Endothelial cell of umbilical vein (primary cell): ENCODE data around the gene PKNOX2. TPM values are rescaled to one million over a fixed set of nuclear protein-coding genes. Genes with fewer than 3 reads are reported as not detected.

Source experiments
- BruUV-seq: library from RNA; stranded (reverse); fragments of 400-500 nt; replicated peaks from 2 replicates; lab custom pipeline; 2021; lab: Mats Ljungman, UMichigan
- CTCF ChIA-PET: fragments of 300-600, 350-600 bp; sonication (Branson Sonifier 250); formaldehyde crosslinking; loops from one replicate; lab custom pipeline; 2021; ENCODE audit warnings: antibody characterized with exemption, inconsistent platforms; lab: Charles Lee
- POLR2A ChIA-PET: fragments of 300-600, 350-600 bp; sonication (Branson Sonifier 250); formaldehyde crosslinking; loops from one replicate; lab custom pipeline; 2021; ENCODE audit warnings: antibody characterized with exemption, inconsistent platforms; lab: Charles Lee
- DNase-seq: peaks from one replicate; pipeline ENCODE4 v3.0.0-alpha.2; 2011; ENCODE audit warnings: low read depth, low spot score
- FAIRE-seq: peaks from 2 replicates; lab custom pipeline; 2011; peaks lifted over from hg19 to GRCh38; lab: Jason Lieb, UNC
- H2AFZ ChIP-seq: 2 replicates; pipeline ENCODE4 v1.6.0; 2012; ENCODE audit warnings: low read depth, low read length, control low read depth, inconsistent platforms
- H3K27ac ChIP-seq: 2 replicates; pipeline ENCODE4 v1.5.1; 2011; ENCODE audit warnings: low read depth, mild to moderate bottlenecking, control low read depth, low read length, moderate library complexity; ENCODE audit not compliant: insufficient read depth
- H3K27me3 ChIP-seq, 2 experiments: 2 replicates each; pipeline versions ENCODE4 v1.6.0 to v1.6.1; 2011; ENCODE audit warnings: low read length in 2 of 2, mixed read lengths in 1 of 2; ENCODE audit not compliant: control insufficient read depth in 2 of 2, insufficient read depth in 2 of 2
- H3K36me3 ChIP-seq, 2 experiments: 2 replicates in 1 of 2; 3 replicates in 1 of 2; pipeline ENCODE4 v1.5.1; 2011; ENCODE audit warnings: low read length in 2 of 2, mild to moderate bottlenecking in 1 of 2, moderate library complexity in 1 of 2; ENCODE audit not compliant: control insufficient read depth in 2 of 2, insufficient read depth in 2 of 2; ENCODE audit errors: extremely low read depth in 1 of 2
- H3K4me1 ChIP-seq: 3 replicates; pipeline ENCODE4 v1.5.1; 2011; ENCODE audit warnings: mild to moderate bottlenecking, low read length; ENCODE audit not compliant: control insufficient read depth, insufficient read depth; ENCODE audit errors: extremely low read depth
- H3K4me2 ChIP-seq: 2 replicates; pipeline ENCODE4 v1.6.1; 2011; ENCODE audit warnings: low read length, control low read depth, mixed read lengths; ENCODE audit not compliant: insufficient read depth
- H3K4me3 ChIP-seq, 3 experiments: fragments of 200-600 bp in 1 of 3; sonication (generic), shearing (Covaris generic) in 1 of 3; replicated peaks in 1 of 3; 2 replicates each; pipeline ENCODE4 v1.5.1; 2011 to 2016; ENCODE audit warnings: control low read depth in 3 of 3, low read length in 3 of 3, mild to moderate bottlenecking in 2 of 3, inconsistent platforms in 1 of 3, low read depth in 1 of 3, moderate library complexity in 1 of 3; ENCODE audit not compliant: insufficient read depth in 1 of 3
- H3K79me2 ChIP-seq: 2 replicates; pipeline ENCODE4 v1.6.0; 2012; ENCODE audit warnings: low read length, inconsistent platforms; ENCODE audit not compliant: control insufficient read depth, insufficient read depth
- H3K9ac ChIP-seq: replicated peaks from 2 replicates; pipeline ENCODE3; 2011; ENCODE audit warnings: low read length, control low read depth; ENCODE audit not compliant: insufficient read depth; ENCODE audit errors: extremely low read depth
- H3K9me1 ChIP-seq: replicated peaks from 3 replicates; pipeline ENCODE4 v1.6.0; 2011; ENCODE audit warnings: mild to moderate bottlenecking, low read length; ENCODE audit not compliant: control insufficient read depth, insufficient read depth; ENCODE audit errors: extremely low read depth
- H3K9me3 ChIP-seq: replicated peaks from 2 replicates; pipeline ENCODE4 v1.5.1; 2012; ENCODE audit warnings: low read length, inconsistent platforms; ENCODE audit not compliant: control insufficient read depth, insufficient read depth
- H4K20me1 ChIP-seq: replicated peaks from 2 replicates; pipeline ENCODE3; 2011; ENCODE audit warnings: mild to moderate bottlenecking, low read length; ENCODE audit not compliant: control insufficient read depth, insufficient read depth; ENCODE audit errors: extremely low read depth
- CTCF ChIP-seq, 2 donors: IDR thresholded peaks; 1 replicate in 1 of 2; 2 replicates in 1 of 2; pipeline ENCODE4 v1.5.1; 2011; ENCODE audit warnings: low read length in 2 of 2, mild to moderate bottlenecking in 2 of 2, moderate library complexity in 2 of 2, control low read depth in 1 of 2, inconsistent platforms in 1 of 2, low read depth in 1 of 2; ENCODE audit not compliant: insufficient read depth in 1 of 2; ENCODE audit errors: extremely low read depth in 1 of 2
- EZH2 ChIP-seq: IDR thresholded peaks from 2 replicates; pipeline ENCODE4 v1.6.1; 2012; ENCODE audit warnings: borderline replicate concordance, low read depth, mild to moderate bottlenecking, moderate library complexity, low read length, inconsistent platforms; ENCODE audit not compliant: severe bottlenecking
- GATA2 ChIP-seq: IDR thresholded peaks from 2 replicates; pipeline ENCODE4 v1.7.0; 2011; ENCODE audit warnings: low read depth, mild to moderate bottlenecking, moderate library complexity, mixed read lengths, low read length; ENCODE audit not compliant: insufficient read length, insufficient read depth
- JUN ChIP-seq: IDR thresholded peaks from 2 replicates; pipeline ENCODE4 v1.6.1; 2011; ENCODE audit warnings: borderline replicate concordance, low read depth; ENCODE audit not compliant: insufficient read length, insufficient read depth
- MAX ChIP-seq: IDR thresholded peaks from 2 replicates; pipeline ENCODE4 v1.6.1; 2011; ENCODE audit not compliant: insufficient read depth, insufficient read length
- MYC ChIP-seq: IDR thresholded peaks from one replicate; pipeline ENCODE4 v1.6.1; 2011; ENCODE audit warnings: mild to moderate bottlenecking, low read depth, low read length
- POLR2A ChIP-seq: IDR thresholded peaks from 2 replicates; pipeline ENCODE4 v1.6.1; 2012; ENCODE audit warnings: low read depth, mild to moderate bottlenecking, control low read depth, low read length
- POLR2AphosphoS5 ChIP-seq: IDR thresholded peaks from 2 replicates; pipeline ENCODE4 v1.6.1; 2012; ENCODE audit warnings: low read depth, mild to moderate bottlenecking, control low read depth, low read length, moderate library complexity; ENCODE audit not compliant: insufficient read depth
- dilution Hi-C: fragments of 300-500 bp; cut with MboI; formaldehyde crosslinking; loops from one replicate; pipeline ENCODE4 v1.15.0; 2019; ENCODE audit warnings: low sequenced_read_pairs; ENCODE audit not compliant: extremely low pct_ligation_motif_present
- intact Hi-C: fragments of 100-400 bp; cut with micrococcal nuclease; formaldehyde crosslinking; loops from one replicate; pipeline ENCODE4 v1.10.0; 2022
- polyA plus RNA-seq, 4 experiments: library from polyadenylated mRNA; depleted of rRNA in 3 of 4; stranded (reverse) in 3 of 4; unstranded in 1 of 4; fragments of >200 nt; gene quantifications; 2 replicates each; pipeline versions ENCODE4 v1.2.1 to v1.2.3, GENCODE V29; 2011 to 2012; ENCODE audit warnings: missing spikeins in 1 of 4
- total RNA-seq: library from RNA; stranded (reverse); gene quantifications from 2 replicates; pipeline ENCODE4 v1.2.3, GENCODE V29; 2021

Gene PKNOX2
- total and polyA plus RNA-seq, 2 donors (not counting 3 experiments of a cell fraction or from before 2014, with no cell fraction given) = 0.11 to 0.91 TPM

GRCh38 chr11:125200441-125200840, 35.9 kb downstream of the PKNOX2 start:
- no peak for DNase-seq
- Histone ChIP-seq H3K36me3 (no peaks in the 10 kb centered on the region), H3K27ac (no peak overlapping the region), H3K79me2 (no peaks in the 10 kb centered on the region), H3K9me1 (no peaks in the 10 kb centered on the region), H3K4me1 (no peaks in the 10 kb centered on the region), H3K9ac (no peak overlapping the region), H2AFZ (no peak overlapping the region), H3K4me3 (no peak overlapping the region), H3K27me3 (peaks cover 0 to 11% of the 10 kb centered on the region in 2 experiments), H3K4me2 (no peak overlapping the region), H4K20me1 (no peaks in the 10 kb centered on the region), H3K9me3 (no peaks in the 10 kb centered on the region)
- BruUV-seq = no TSS peak
- TF ChIP-seq POLR2AphosphoS5 (no peak), MYC (no peak), GATA2 (no peak)
- ChIA-PET CTCF (interaction anchor here (1.1 to 1.8 kb wide), 4 partner anchors 8 to 145 kb away, joined by 3 to 12 read pairs (median 7); no protein-coding TSS in a partner anchor), POLR2A (no interaction called here)
- no peak for FAIRE-seq
- dilution Hi-C loops = no loop called here
- intact Hi-C loops = no loop called here

- no peak overlapping the region for H3K4me3 ChIP-seq
- POLR2A ChIA-PET = no interaction called here
- TF ChIP-seq JUN (no peak), MAX (no peak), CTCF (IDR thresholded peaks at IDR 0.05; ENCODE audit: extremely low read depth in 1 of 2, insufficient read depth in 1 of 2, low read depth in 1 of 2, low read length in 2 of 2) (no peak), EZH2 (no peak), GATA2 (no peak), POLR2A (no peak)
- DNase-seq (peak; percentile 90), FAIRE-seq (no peak)
- no peaks in the 10 kb centered on the region for H3K79me2 ChIP-seq
- no peak overlapping the region for H3K9ac ChIP-seq
- H3K4me1 ChIP-seq = no peaks in the 10 kb centered on the region
- peaks cover 0 to 15% of the 10 kb centered on the region in 2 experiments for H3K27me3 ChIP-seq
- no peak overlapping the region for H3K4me2 ChIP-seq
- BruUV-seq = no TSS peak
- H4K20me1 ChIP-seq = no peaks in the 10 kb centered on the region
- CTCF ChIA-PET = interaction anchor here (0.6 to 1.8 kb wide), 4 partner anchors 9 to 144 kb away, joined by 3 to 12 read pairs (median 7); no protein-coding TSS in a partner anchor
- intact Hi-C loops = no loop called here
- no peaks in the 10 kb centered on the region for H3K9me3 ChIP-seq
- no peak overlapping the region for H2AFZ ChIP-seq
- H3K27ac ChIP-seq = no peak overlapping the region
- H3K9me1 ChIP-seq = no peaks in the 10 kb centered on the region
- H3K36me3 ChIP-seq = no peaks in the 10 kb centered on the region
- dilution Hi-C loops = no loop called here
Observed at GRCh38 chr11:125201525-125202141, 37.1 kb downstream of the PKNOX2 start.
